WI38 (cell line): ENCODE results near the gene KDM2B.

Experiments used
- H3K4me3 ChIP-seq: 2 replicates; pipeline ENCODE4 v1.5.1; 2011; ENCODE audit warnings: low read depth, mild to moderate bottlenecking, control low read depth, low read length
- TF ChIP-seq, protein P1 (sequence below): IDR thresholded peaks from 2 replicates; pipeline ENCODE4 v1.5.1; 2012; ENCODE audit warnings: low read depth, mild to moderate bottlenecking, control low read depth, low read length

KDM2B gene

GRCh38 chr12:121507984-121508383, 72.8 kb downstream of the KDM2B start:
- TF ChIP-seq, protein P1, sequence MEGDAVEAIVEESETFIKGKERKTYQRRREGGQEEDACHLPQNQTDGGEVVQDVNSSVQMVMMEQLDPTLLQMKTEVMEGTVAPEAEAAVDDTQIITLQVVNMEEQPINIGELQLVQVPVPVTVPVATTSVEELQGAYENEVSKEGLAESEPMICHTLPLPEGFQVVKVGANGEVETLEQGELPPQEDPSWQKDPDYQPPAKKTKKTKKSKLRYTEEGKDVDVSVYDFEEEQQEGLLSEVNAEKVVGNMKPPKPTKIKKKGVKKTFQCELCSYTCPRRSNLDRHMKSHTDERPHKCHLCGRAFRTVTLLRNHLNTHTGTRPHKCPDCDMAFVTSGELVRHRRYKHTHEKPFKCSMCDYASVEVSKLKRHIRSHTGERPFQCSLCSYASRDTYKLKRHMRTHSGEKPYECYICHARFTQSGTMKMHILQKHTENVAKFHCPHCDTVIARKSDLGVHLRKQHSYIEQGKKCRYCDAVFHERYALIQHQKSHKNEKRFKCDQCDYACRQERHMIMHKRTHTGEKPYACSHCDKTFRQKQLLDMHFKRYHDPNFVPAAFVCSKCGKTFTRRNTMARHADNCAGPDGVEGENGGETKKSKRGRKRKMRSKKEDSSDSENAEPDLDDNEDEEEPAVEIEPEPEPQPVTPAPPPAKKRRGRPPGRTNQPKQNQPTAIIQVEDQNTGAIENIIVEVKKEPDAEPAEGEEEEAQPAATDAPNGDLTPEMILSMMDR = no peak
- no peak overlapping the region for H3K4me3 ChIP-seq

- H3K4me3 ChIP-seq = no peak overlapping the region
- TF ChIP-seq, protein P1 = no peak
These were observed 73.6 kb downstream of the KDM2B start for GRCh38 chr12:121507245-121507644.

GRCh38 chr12:121505513-121505912, 75.3 kb downstream of the KDM2B start:
- TF ChIP-seq, protein P1 = no peak
- H3K4me3 ChIP-seq = no peak overlapping the region

GRCh38 chr12:121504505-121504904, 76.3 kb downstream of the KDM2B start:
- no peak overlapping the region for H3K4me3 ChIP-seq
- TF ChIP-seq, protein P1 = no peak

GRCh38 chr12:121503395-121503794, 77.4 kb downstream of the KDM2B start:
- no peak overlapping the region for H3K4me3 ChIP-seq
- TF ChIP-seq, protein P1 = no peak

- no peak overlapping the region for H3K4me3 ChIP-seq
- TF ChIP-seq, protein P1 = no peak
These were observed 78.9 kb downstream of the KDM2B start for GRCh38 chr12:121501946-121502345.

DNA sequence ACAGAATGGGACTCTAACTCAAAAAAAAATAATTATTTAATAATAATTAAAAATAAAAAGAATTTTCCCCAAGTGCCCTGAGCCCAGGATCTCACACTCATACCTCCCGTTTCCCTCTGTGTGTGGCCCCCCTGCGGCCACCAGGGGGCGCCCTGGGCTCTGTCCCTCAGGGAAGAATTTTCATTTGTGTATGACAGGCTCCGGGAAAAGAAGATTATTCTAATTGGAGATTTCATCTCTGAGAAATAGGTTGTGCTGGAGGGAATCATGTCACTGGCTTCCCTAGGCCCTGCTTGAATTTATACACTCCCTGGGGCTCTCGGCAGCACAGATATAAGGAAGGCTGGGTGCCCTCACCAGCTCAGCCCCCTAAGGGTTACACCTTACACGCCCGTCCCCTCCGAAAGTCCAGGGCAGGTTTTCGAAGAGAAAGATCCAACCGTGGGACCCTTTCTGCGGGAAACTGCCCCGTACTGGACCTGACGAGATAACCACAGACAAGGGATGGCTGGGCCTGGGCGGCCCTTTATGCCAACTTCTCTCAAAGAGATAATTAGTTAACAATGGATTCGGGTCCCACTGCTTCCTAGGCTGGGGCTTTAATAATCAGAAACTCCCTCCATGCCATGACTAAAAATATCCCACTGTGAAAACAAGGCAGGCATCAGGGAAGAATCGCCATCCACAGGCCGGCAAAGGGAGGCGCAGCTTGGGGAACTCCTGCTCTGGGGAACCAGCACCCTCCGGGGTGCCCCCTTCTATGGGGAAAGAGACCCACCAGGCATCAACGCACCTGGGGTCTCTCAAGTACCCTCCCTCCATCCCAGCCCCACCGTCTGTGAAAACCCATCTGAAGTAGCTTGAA, 80.7 kb downstream of the KDM2B start:
- TF ChIP-seq, protein P1 = peak; percentile 95
- H3K4me3 ChIP-seq = no peak overlapping the region
